GM21529 (cell line): Measurements from ENCODE around the gene EIF4G3.
"Not testable (repeated sequence)": the region's sequence is repeated elsewhere in the genome, so short reads cannot be mapped to it uniquely, and the experiment has no call there.

Experiments used
- ATAC-seq: cut with Tn5 transposase; IDR thresholded peaks from one replicate; pipeline ENCODE4 v1.9.1; 2021; ENCODE audit not compliant: unreplicated experiment

Gene EIF4G3

DNA sequence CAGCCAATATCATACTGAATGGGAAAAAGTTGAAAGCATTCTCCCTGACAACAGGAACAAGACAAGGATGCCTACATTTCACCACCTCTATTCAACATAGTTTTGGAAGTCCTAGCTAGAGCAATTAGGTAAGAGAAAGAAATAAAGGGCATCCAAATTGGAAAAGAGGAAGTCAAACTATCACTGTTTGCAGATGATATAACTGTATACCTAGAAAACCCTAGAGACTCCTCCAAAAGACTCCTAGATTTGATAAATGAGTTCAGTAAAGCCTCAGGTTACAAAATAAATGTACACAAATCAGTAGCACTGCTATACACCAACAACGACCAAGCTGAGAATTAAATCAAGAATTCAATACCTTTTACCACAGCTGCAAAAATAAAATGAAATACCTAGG is 218.3 kb downstream of the EIF4G3 start:
- no peak for ATAC-seq

DNA sequence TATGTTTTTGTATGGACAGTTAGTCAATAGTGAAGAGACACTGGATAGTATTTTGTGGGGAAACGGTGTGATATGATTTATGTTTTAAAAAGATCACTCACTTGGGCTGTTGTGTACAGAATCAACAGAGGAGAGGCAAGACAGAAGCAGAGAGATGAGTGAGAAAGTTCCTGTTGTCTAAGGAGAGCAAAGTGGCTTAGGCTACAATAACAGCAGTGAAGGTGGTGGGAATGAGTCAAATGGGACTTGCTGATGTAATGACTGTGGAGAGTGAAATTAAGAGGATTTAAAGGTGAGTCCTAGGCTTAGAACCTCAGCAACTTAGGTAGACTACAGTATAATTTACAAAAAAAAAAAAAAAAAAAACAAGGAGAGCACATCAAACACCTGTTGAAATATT is 220.4 kb downstream of the EIF4G3 start:
- no peak for ATAC-seq

GRCh38 chr1:20950679-20951078 is 226.0 kb downstream of the EIF4G3 start:
- no peak for ATAC-seq

DNA sequence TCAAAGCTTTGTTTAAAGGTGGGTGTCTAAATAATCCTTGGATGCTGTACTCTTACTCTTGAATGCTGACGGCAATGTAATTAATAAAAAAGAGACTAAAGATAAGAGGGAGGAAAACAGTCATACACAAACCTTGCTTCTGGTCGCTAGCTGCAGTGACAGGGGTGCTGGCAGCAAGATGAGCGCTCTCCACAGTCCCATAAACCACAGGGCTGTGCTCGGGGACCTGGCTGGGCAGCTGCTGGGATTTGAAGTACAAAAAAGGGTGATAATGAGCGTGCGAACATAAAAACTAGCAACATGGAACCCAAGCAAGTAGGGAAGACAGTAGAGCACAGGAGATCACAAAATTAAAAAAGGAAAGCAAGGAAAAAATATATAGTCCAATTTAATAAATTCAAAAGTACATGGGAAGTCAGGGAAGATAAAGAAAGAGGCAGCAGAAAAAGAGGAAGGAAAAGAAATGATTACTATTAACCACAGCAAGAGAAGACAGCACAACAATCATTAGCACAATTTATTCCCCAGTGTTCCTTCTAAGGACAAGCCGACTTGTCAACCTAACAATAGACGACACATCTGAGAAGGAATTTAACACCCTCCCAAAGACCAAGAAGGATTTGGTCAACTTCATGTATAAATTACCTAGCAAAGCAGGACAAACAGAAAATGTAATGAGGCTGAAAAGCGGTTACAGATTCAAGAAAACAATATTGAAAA is 226.7 kb downstream of the EIF4G3 start:
- ATAC-seq, result no peak

DNA sequence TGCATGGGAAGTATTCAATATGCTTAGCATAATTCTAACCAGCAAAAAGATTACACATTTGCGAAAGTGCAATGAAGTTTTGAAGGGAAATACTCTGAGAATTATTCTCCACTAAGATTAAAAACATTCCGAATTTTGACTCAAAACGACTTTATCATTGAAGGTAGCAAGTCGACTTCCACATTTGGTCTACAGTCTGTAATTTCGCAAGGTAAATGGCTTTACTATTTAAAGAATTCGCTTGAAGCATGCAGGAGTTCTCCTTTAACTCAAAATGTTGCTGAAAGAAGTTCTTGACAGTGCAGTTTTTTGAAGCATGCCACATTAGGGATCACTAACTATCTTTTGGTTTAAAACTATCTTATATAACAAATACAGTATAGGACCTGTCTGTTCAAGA is 228.6 kb downstream of the EIF4G3 start:
- ATAC-seq, result no peak

DNA sequence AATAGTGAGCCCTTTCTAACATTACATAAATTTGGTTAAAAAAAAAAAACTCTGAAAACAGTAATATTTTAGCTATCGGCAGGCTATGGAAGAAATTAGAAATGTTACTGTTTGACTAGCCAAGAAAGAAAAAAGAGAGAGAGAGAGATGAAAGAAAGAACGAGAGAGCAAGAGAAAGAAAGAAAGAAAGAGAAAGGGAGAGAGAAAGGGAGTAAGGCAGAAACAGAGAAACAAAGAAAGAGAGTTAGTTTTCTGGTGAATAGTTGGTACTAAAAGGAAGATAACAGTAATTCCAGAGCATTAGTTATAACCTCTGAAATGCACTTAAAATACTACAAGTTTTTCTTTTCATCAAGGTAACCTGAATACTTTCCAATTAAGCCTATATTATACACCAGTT is 229.3 kb downstream of the EIF4G3 start:
- ATAC-seq, result no peak

GRCh38 chr1:20936621-20937020 is 240.1 kb downstream of the EIF4G3 start:
- no peak for ATAC-seq

- ATAC-seq, result no peak
Observed at GRCh38 chr1:20936216-20936615, 240.5 kb downstream of the EIF4G3 start.

DNA sequence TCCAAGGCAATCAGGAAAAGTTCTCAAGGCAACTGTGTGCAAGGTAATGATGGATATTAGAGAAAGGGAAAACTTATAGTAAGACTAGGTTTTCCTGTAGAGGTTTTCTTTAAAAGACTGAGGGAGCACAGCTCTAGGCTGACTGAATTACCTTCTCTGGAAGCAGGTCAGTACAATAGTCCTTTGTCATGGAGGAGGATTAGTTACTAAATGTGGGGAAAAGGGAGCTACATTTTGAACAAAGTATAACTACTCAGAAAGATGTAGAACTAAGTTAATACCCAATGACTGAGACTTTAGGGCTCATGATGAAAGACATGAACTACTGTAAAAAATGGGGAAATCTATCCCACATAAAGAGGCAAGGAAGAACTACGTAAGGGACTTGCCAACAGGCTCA is 241.0 kb downstream of the EIF4G3 start:
- no peak for ATAC-seq

- ATAC-seq, result no peak
Observed at GRCh38 chr1:20932437-20932977, 244.2 kb downstream of the EIF4G3 start.

- ATAC-seq, result no peak
Observed at GRCh38 chr1:20931930-20932436, 244.7 kb downstream of the EIF4G3 start.

GRCh38 chr1:20930427-20930826 is 246.3 kb downstream of the EIF4G3 start:
- no peak for ATAC-seq

DNA sequence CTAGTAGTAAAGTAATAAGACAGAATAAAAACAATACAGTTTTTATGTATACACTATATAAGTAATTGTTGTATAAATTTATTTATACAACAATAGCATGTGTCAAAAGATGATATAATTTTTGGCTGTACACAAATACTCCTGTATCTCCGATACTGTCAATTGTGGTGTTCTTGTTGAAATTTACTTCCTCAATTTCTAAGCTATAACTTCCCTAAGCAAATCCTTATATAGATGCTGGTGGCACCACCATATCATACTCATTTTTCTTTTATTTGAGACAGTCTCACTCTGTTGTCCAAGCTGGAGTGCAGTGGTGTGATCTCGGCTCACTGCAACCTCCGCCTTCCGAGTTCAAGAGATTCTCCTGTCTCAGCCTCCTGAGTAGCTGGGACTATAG is 248.6 kb downstream of the EIF4G3 start:
- no peak for ATAC-seq

GRCh38 chr1:20921285-20921684 is 255.4 kb downstream of the EIF4G3 start:
- no peak for ATAC-seq

- no peak for ATAC-seq
Observed at GRCh38 chr1:20913242-20913641, 263.5 kb downstream of the EIF4G3 start.

DNA sequence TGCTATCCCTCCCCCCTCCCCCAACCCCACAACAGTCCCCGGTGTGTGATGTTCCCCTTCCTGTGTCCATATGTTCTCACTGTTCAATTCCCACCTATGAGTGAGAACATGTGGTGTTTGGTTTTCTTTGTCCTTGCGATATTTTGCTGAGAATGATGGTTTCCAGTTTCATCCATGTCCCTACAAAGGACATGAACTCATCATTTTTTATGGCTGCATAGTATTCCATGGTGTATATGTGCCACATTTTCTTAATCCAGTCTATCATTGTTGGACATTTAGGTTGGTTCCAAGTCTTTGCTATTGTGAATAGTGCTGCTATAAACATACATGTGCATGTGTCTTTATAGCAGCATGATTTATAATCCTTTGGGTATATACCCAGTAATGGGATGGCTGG is 269.2 kb downstream of the EIF4G3 start:
- ATAC-seq, result not testable (repeated sequence)

- ATAC-seq, result no peak
Observed at GRCh38 chr1:20903437-20903836, 273.3 kb downstream of the EIF4G3 start.

- ATAC-seq, result no peak
Observed at GRCh38 chr1:20900056-20900455, 276.6 kb downstream of the EIF4G3 start.

DNA sequence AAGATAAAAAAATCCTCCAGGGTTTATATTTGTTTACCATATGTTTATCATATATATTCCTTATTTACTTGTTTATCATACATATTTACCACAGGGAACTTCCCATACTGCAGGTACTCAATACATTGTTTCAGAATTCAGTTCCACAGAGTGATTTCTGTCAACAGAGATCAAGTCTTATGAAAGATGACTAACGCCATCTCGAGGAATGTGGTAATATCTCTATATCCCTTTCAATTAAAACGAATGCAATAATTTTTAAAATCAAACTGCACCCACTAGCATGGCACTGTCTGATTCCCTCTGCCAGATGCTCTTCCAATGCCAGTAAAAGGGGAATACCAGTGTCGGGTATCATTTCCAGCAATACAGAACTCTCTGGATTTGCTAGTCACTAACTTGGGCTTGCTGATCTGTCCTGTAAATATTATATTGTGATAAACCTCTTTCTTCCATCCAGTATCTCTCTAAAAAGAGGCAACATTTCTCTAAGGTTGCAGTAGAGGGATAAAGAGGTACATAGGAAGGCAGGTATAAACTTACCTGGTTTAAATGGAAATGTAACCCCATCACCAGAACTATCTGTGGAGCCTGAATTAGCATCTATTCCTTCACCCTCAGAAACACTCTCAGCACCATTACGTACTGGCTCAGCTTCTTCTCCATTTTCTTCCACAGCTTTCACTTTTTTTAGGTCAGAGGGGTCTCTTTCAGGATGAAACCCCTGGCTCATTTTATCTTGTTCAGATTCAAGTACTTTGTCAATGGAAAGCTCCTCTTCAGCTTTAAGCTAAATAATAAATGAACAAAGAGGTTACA is 277.3 kb downstream of the EIF4G3 start:
- ATAC-seq, result no peak

DNA sequence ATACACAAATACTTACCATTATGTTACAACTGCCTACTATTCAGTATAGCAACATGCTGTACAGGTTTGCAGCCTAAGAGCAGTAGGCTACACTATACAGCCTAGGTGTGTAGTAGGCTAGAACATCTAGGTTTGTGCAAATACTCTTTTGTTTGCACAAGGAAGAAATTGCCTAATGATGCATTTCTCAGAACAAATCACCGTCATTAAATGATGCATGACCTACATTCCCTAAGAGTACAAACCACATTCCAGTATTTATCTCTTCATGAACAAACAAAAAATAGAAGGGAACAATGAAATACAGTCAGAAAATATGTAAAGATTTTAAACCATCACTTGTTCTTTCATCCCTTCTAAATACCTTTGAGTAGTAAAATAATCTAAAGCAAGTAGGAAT is 279.9 kb downstream of the EIF4G3 start:
- no peak for ATAC-seq

- no peak for ATAC-seq
Observed at GRCh38 chr1:20893931-20894330, 282.8 kb downstream of the EIF4G3 start.

DNA sequence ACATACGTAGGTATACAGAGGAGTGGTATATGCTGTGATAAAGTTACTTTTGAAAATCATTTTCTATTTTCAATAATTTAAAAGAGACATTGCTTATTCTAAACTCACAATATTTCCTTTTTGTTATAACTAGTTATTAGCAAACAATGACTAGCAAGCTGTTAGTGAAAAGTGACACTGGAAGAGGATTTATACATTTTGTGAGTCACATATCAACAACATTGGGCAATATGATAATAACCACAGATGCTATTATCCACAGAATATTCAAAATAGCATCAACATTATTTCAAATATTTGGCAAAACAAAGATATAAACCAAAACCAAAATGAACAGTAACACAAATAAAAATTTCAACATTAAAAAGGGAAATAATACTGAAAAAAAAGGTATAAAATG is 285.6 kb downstream of the EIF4G3 start:
- ATAC-seq, result no peak
